Heart right ventricle (tissue), 16 donors: ENCODE results near the gene ARHGAP23. TPM values are rescaled to one million over a fixed set of nuclear protein-coding genes. Genes with fewer than 3 reads are reported as not detected.
A peak's percentile ranks its signal among the peaks of the same experiment; 100 is the strongest.
"Not testable (repeated sequence)": the region's sequence is repeated elsewhere in the genome, so short reads cannot be mapped to it uniquely, and the experiment has no call there.

Source experiments
- ATAC-seq, 8 donors: fragments of 200-7000 bp; cut with Tn5 transposase; one replicate each; pipeline ENCODE4 v1.9.1; 2020; ENCODE audit warnings: mild to moderate bottlenecking in 8 of 8, moderate library complexity in 8 of 8, moderate number of reproducible peaks in 1 of 8
- DNase-seq, 2 donors: peaks; one replicate each; pipeline ENCODE4 v3.0.0-alpha.2; 2020
- H3K27ac ChIP-seq, 10 donors: fragments of 200-600 bp; sonication (generic) in 2 of 10; one replicate each; pipeline versions ENCODE4 v1.5.0 to v1.8.0; 2020 to 2022; ENCODE audit warnings: mild to moderate bottlenecking in 3 of 10
- H3K27me3 ChIP-seq, 7 donors: fragments of 200-600 bp; one replicate each; pipeline ENCODE4 v1.8.0; 2021 to 2022; ENCODE audit warnings: mild to moderate bottlenecking in 2 of 7
- H3K36me3 ChIP-seq, 9 donors: fragments of 200-600 bp; sonication (generic) in 1 of 9; one replicate each; pipeline versions ENCODE4 v1.5.0 to v1.8.0; 2020 to 2022; ENCODE audit warnings: mild to moderate bottlenecking in 2 of 9
- H3K4me1 ChIP-seq, 9 donors: fragments of 200-600 bp; sonication (generic) in 1 of 9; one replicate each; pipeline versions ENCODE4 v1.5.0 to v1.8.0; 2020 to 2022; ENCODE audit warnings: mild to moderate bottlenecking in 4 of 9
- H3K4me3 ChIP-seq, 10 donors: fragments of 200-600 bp; sonication (generic) in 2 of 10; one replicate each; pipeline versions ENCODE4 v1.5.0 to v1.8.0; 2020 to 2022; ENCODE audit warnings: mild to moderate bottlenecking in 7 of 10, moderate library complexity in 2 of 10
- H3K9me3 ChIP-seq, 11 donors: fragments of 200-600 bp in 10 of 11; sonication (generic) in 2 of 11; one replicate each; pipeline versions ENCODE4 v1.5.0 to v1.8.0; 2013 to 2022; ENCODE audit warnings: mild to moderate bottlenecking in 2 of 11, control low read depth in 1 of 11, moderate library complexity in 1 of 11
- CTCF ChIP-seq, 9 donors: fragments of 200-600 bp; sonication (generic) in 2 of 9; IDR thresholded peaks; one replicate each; pipeline versions ENCODE4 v1.5.0 to v1.8.0; 2021 to 2022; ENCODE audit warnings: antibody characterized with exemption in 9 of 9, mild to moderate bottlenecking in 5 of 9, moderate library complexity in 1 of 9
- WGBS, 2 donors: extraction: QIAGEN DNeasy Blood & Tissue Kit; methylation state at CpG; one replicate each; pipeline ENCODE4 v1.1.7; 2013; ENCODE audit warnings: inconsistent platforms in 1 of 2; 5-methylcytosine and 5-hydroxymethylcytosine counted together
- intact Hi-C, 10 donors: fragments of 100-400 bp; cut with DNase I; formaldehyde crosslinking; loops; one replicate each; pipeline versions ENCODE4 v1.11.1 to v1.14.2; 2022
- polyA plus RNA-seq, 2 donors: library from polyadenylated mRNA; stranded (reverse); fragments of 200-250 nt; gene quantifications; one replicate each; pipeline ENCODE4 v1.2.3, GENCODE V29; 2013
- total RNA-seq, 10 donors: library from RNA; stranded (reverse); fragmentation: NEBNext Ultra II Directional in 3 of 10; extraction: Animal tissue kit (Norgen Biotek cat#: 25700) in 3 of 10; gene quantifications; one replicate each; pipeline versions ENCODE4 v1.2.1 to v1.2.4, GENCODE V29; 2021 to 2023
- donor health status: Arrhythmogenic right ventricular cardiomyopathy.
- donor health status: ischemic (EF 13 %, LVEDD 7.1; RV severe dilation, severe dysfunction).
- donor health status: healthy with polysubstance abuse.
- donor health status: DM: no; HTN: yes; CAD: no.
- donor health status: DM: no; HTN: no; CAD: no.
- donor health status: ischemic (EF 25% LVEDD 6.9; RV normal size, moderate dysfunction).
- donor health status: ischemic (EF 25% LVEDD 5.7; RV mildly dilated, moderate dysfunction).
- donor health status: healthy.
- donor health status: DM: yes; HTN: yes; CAD: no.
- donor health status: Ischemic cardiomyopathy.
- donor health status: ischemic (EF 35%, LVEDD 5.7; RV mildly dilated, moderate dysfunction).
- donor health status: nonischemic (EF 11% LVEDD 7.7; RV severe dilation, severe dysfunction).
- donor health status: DM: yes; HTN: yes; CAD: no.
- donor health status: PGD.
- donor health status: ischemic (EF 29% LVEDD 5.4; RV normal size, mild dysfunction).
- donor health status: nonischemic (EF 23%, LVEDD 6.1; RV moderate dilation, normal function).

Gene ARHGAP23
- total and polyA plus RNA-seq, 12 donors: 31.5 to 78.4 (median 63.1) TPM

DNA sequence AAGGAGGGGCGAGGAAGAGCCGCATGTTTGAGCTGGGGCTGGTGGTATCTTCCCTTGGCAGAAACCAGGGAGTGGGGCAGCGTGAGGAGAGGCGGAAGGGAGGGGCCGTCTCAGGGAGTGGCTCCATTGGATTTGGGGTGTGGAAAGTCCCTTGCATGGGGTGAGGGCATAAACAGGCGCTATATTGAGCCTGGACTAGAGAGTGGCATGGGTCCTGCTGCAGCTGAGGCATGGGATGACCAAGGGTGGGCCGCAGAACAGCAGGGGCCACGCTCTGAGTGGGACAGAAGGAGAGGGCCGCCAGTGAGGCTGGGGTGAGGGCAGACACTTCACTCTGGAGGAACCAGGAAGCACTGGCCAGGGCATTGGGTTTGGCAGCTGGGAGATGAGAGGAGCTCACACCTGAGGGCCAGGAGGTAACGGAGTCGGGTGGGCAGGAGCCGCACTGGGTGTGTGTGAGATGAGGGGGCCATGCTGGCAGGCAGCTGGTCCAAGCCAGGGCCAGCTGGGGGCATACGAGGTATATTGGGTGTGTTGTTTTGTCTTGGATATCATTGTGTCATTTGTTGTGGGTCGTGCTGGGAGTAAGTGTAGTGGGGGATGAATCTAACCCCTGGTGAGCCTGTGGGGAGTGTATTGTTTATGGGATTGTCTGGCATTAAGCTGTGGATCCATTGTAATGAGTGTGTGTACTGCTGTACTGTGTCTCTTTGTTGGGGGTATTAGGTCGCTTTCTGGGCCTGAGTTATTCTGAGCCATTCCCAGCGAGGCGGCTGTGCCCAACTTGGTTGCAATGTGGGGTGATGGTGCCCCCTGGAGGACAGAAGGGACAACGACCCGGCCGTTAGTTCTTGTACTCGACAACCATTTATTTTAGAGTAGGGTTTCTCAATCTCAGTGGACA lies 56.2 kb downstream of the ARHGAP23 start:
- peaks cover 0 to 40% (median 19%) of the 10 kb centered on the region in 9 donors for H3K4me1 ChIP-seq
- DNase-seq: peak; percentile 72 to 73
- peak; percentile 89 to 97 (median 94) for ATAC-seq
- TF ChIP-seq CTCF (IDR thresholded peaks at IDR 0.05): peak; percentile 69 to 86 (median 81)
- H3K27ac ChIP-seq: peak overlapping the region in 7 of 10 donors; percentile 15 to 84 (median 60)
- H3K9me3 ChIP-seq, H3K4me3 ChIP-seq, H3K27me3 ChIP-seq: not testable (repeated sequence)
- intact Hi-C loops: loop anchor here (2.0 to 10.0 kb wide), 7 partner anchors 37 to 62 kb away; partner anchors contain the start of gene ARHGAP23 (in 5 of the 10)
- peaks cover 0 to 84% (median 10%) of the 10 kb centered on the region in 9 donors for H3K36me3 ChIP-seq
- 40 to 43% methylated on average over 20 to 21 of the region's 21 CpGs for WGBS, 2 donors

GRCh38 chr17:38485146-38485468 lies 56.8 kb downstream of the ARHGAP23 start:
- Histone ChIP-seq H3K27ac (peak overlapping the region in 8 of 10 donors; percentile 2 to 84 (median 27)), H3K4me1 (peaks cover 0 to 40% (median 19%) of the 10 kb centered on the region in 9 donors), H3K9me3 (no peaks in the 10 kb centered on the region), H3K36me3 (peaks cover 0 to 85% (median 16%) of the 10 kb centered on the region in 9 donors), H3K27me3 (no peaks in the 10 kb centered on the region), H3K4me3 (no peak overlapping the region)
- WGBS, 2 donors: 49 to 54% methylated on average over 2 of the region's 2 CpGs
- intact Hi-C loops: loop anchor here in 9 of 10 donors (2.0 to 10.0 kb wide), 6 partner anchors 40 to 63 kb away; partner anchors contain the start of gene ARHGAP23 (in 5 of the 9)
- ATAC-seq (no peak), DNase-seq (no peak)
- peak in 2 of 9 donors; percentile 1 to 12 for TF ChIP-seq CTCF (IDR thresholded peaks at IDR 0.05)

GRCh38 chr17:38485681-38486298 lies 57.5 kb downstream of the ARHGAP23 start:
- Histone ChIP-seq H3K27ac (peak overlapping the region in 6 of 10 donors; percentile 10 to 84 (median 44)), H3K36me3 (peaks cover 0 to 86% (median 18%) of the 10 kb centered on the region in 9 donors), H3K4me1 (peaks cover 0 to 40% (median 19%) of the 10 kb centered on the region in 9 donors)
- not testable (repeated sequence) for H3K4me3 ChIP-seq, DNase-seq, H3K9me3 ChIP-seq, ATAC-seq, H3K27me3 ChIP-seq
- intact Hi-C loops: loop anchor here in 9 of 10 donors (2.0 to 10.0 kb wide), 6 partner anchors 41 to 63 kb away; partner anchors contain the start of gene ARHGAP23 (in 5 of the 9)
- WGBS, 2 donors: 76 to 82% methylated on average over 13 of the region's 13 CpGs

DNA sequence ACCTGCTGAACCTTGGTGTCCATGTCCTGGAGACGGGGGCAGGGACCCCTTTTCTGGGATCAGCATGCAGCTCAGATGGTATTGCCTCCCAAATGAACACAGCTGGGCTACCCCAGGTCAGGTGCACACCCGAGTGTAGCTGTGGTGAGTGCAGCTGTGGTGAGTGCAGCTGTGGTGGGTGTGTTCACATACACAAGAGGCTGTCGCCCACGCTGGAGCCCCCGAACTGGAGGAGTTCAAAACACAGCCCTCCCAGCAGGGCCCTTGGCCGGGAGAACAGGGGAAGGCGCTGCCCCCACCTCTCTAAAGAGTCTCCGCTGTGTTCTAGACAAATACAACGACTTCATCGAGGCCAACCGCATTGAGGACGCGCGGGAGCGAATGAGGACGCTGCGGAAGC lies 61.5 kb downstream of the ARHGAP23 start:
- not testable (repeated sequence) for H3K4me3 ChIP-seq, H3K27me3 ChIP-seq, ATAC-seq, H3K9me3 ChIP-seq, DNase-seq
- WGBS, 2 donors: 88 to 89% methylated on average over 17 of the region's 17 CpGs
- H3K4me1 ChIP-seq: peaks cover 0 to 28% (median 10%) of the 10 kb centered on the region in 9 donors
- peak overlapping the region in 1 of 10 donors; percentile 25 for H3K27ac ChIP-seq
- H3K36me3 ChIP-seq: peaks cover 0 to 95% (median 42%) of the 10 kb centered on the region in 9 donors
- intact Hi-C loops: loop anchor here (5.0 to 10.0 kb wide), 5 partner anchors 47 to 178 kb away; partner anchors contain the start of gene ARHGAP23 (in 5 of the 10)

GRCh38 chr17:38491346-38492066 lies 63.2 kb downstream of the ARHGAP23 start:
- Histone ChIP-seq H3K4me1 (peaks cover 0 to 13% (median 4%) of the 10 kb centered on the region in 9 donors), H3K36me3 (peaks cover 0 to 99% (median 42%) of the 10 kb centered on the region in 9 donors)
- ATAC-seq, H3K9me3 ChIP-seq, H3K27me3 ChIP-seq, DNase-seq, H3K27ac ChIP-seq, H3K4me3 ChIP-seq: not testable (repeated sequence)
- intact Hi-C loops: loop anchor here in 8 of 10 donors (2.0 to 5.0 kb wide), 2 partner anchors 175 to 176 kb away; no protein-coding TSS in a partner anchor
- 81% methylated on average over 19 of the region's 19 CpGs for WGBS, 2 donors
